ENCODE results near the gene DAPK2.
"Not testable (repeated sequence)": the region's sequence is repeated elsewhere in the genome, so short reads cannot be mapped to it uniquely, and the experiment has no call there.

The DAPK2 gene

DNA sequence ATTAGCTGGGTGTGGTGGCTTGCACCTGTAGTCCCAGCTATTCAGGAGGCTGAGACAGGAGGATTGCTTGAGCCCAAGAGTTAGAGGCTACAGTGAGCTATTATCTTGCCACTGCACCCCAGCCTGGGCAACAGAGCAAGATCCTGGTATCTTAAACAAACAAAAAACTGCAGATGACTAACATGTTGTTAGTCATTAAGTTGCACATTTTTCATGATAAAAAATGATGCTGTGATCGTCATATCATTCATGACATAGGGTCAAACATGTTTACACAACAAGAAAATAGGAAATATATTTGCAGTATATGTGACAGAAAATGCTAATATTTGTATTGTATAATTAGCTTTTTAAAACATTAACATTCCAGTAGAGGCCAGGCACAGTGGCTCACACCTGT lies 20.2 kb upstream of the DAPK2 start:
- H2BK120ac ChIP-seq (ENCODE audit: low read depth, low read length) = no peak overlapping the region
- no peak overlapping the region for H2BK15ac ChIP-seq (ENCODE audit: low read depth, poor library complexity, severe bottlenecking)
- no peak overlapping the region for H3K18ac ChIP-seq (ENCODE audit: low read depth in 1 of 2, low read length in 2 of 2)
- H3K4ac ChIP-seq (ENCODE audit: low read depth in 1 of 2, low read length in 2 of 2) = no peak overlapping the region
- no peak overlapping the region for H2BK12ac ChIP-seq (ENCODE audit: low read length in 2 of 2)
- H2AK5ac ChIP-seq (ENCODE audit: low read length, severe bottlenecking) = no peak overlapping the region
- DNase-seq = no peak
- no peak overlapping the region for H3K4me3 ChIP-seq (ENCODE audit: insufficient read depth in 1 of 2, low read depth in 1 of 2, low read length in 2 of 2)
- no CpG with 5 or more reads among the region's 1 CpG for WGBS
- H4K91ac ChIP-seq (ENCODE audit: low read length) = no peak overlapping the region
- peaks cover 3% of the 10 kb centered on the region for H3K4me1 ChIP-seq (ENCODE audit: control insufficient read depth, insufficient read depth, low read depth, low read length)
- H4K8ac ChIP-seq (ENCODE audit: low read length) = no peak overlapping the region
- H3K79me1 ChIP-seq (replicated peaks; ENCODE audit: low read length, poor library complexity, severe bottlenecking) = no peaks in the 10 kb centered on the region
- H3K36me3 ChIP-seq (ENCODE audit: control insufficient read depth in 1 of 2, insufficient read depth in 2 of 2, low read depth in 1 of 2, low read length in 2 of 2) = no peaks in the 10 kb centered on the region
- H3K23ac ChIP-seq (ENCODE audit: low read length in 2 of 2) = no peak overlapping the region
- no peak overlapping the region for H3K9ac ChIP-seq (ENCODE audit: low read length)
- H3K27ac ChIP-seq (ENCODE audit: low read length, poor library complexity, severe bottlenecking) = no peak overlapping the region
- no peak overlapping the region for H2AFZ ChIP-seq (ENCODE audit: low read depth, low read length)
- H2BK5ac ChIP-seq (ENCODE audit: low read depth, low read length, poor library complexity, severe bottlenecking) = no peak overlapping the region
- H3K9me3 ChIP-seq (ENCODE audit: control insufficient read depth, low read length) = no peaks in the 10 kb centered on the region
- H3K14ac ChIP-seq (ENCODE audit: low read length in 2 of 2) = no peak overlapping the region
- H3K27me3 ChIP-seq (ENCODE audit: control insufficient read depth in 1 of 2, insufficient read depth in 1 of 2, low read length in 2 of 2) = no peaks in the 10 kb centered on the region
- no peak overlapping the region for H3K4me2 ChIP-seq (ENCODE audit: low read length, poor library complexity, severe bottlenecking)

DNA sequence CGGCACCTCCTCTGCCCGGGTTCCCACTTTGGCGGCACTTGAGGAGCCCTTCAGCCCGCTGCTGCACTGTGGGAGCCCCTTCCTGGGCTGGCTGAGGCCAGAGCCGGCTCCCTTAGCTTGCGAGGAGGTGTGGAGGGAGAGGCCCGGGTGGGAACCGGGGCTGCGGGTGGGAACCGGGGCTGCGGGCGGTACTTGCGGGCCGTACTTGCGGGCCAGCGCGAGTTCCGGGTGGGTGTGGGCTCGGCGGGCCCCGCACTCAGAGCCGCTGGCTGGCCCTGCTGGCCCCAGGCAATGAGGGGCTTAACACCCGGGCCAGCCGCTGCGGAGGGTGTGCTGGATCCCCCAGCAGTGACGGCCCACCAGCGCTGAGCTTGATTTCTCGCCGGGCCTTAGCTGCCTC lies 14.4 kb upstream of the DAPK2 start:
- Histone ChIP-seq H3K27ac (ENCODE audit: low read length, poor library complexity, severe bottlenecking) (no peak overlapping the region), H3K4ac (ENCODE audit: low read depth in 1 of 2, low read length in 2 of 2) (no peak overlapping the region), H4K91ac (ENCODE audit: low read length) (no peak overlapping the region), H3K79me1 (replicated peaks; ENCODE audit: low read length, poor library complexity, severe bottlenecking) (no peaks in the 10 kb centered on the region), H2BK5ac (ENCODE audit: low read depth, low read length, poor library complexity, severe bottlenecking) (no peak overlapping the region), H3K9me3 (ENCODE audit: control insufficient read depth, low read length) (no peaks in the 10 kb centered on the region), H2AFZ (ENCODE audit: low read depth, low read length) (no peak overlapping the region), H2BK15ac (ENCODE audit: low read depth, poor library complexity, severe bottlenecking) (no peak overlapping the region), H3K4me1 (ENCODE audit: control insufficient read depth, insufficient read depth, low read depth, low read length) (no peaks in the 10 kb centered on the region), H3K23ac (ENCODE audit: low read length in 2 of 2) (no peak overlapping the region), H2AK5ac (ENCODE audit: low read length, severe bottlenecking) (no peak overlapping the region), H3K4me2 (ENCODE audit: low read length, poor library complexity, severe bottlenecking) (no peak overlapping the region), H3K4me3 (ENCODE audit: insufficient read depth in 1 of 2, low read depth in 1 of 2, low read length in 2 of 2) (no peak overlapping the region), H3K36me3 (ENCODE audit: control insufficient read depth in 1 of 2, insufficient read depth in 2 of 2, low read depth in 1 of 2, low read length in 2 of 2) (no peaks in the 10 kb centered on the region), H3K9ac (ENCODE audit: low read length) (no peak overlapping the region), H4K8ac (ENCODE audit: low read length) (no peak overlapping the region), H3K18ac (ENCODE audit: low read depth in 1 of 2, low read length in 2 of 2) (no peak overlapping the region), H3K27me3 (ENCODE audit: control insufficient read depth in 1 of 2, insufficient read depth in 1 of 2, low read length in 2 of 2) (no peaks in the 10 kb centered on the region), H2BK12ac (ENCODE audit: low read length in 2 of 2) (no peak overlapping the region), H2BK120ac (ENCODE audit: low read depth, low read length) (no peak overlapping the region), H3K14ac (ENCODE audit: low read length in 2 of 2) (no peak overlapping the region)
- no peak for DNase-seq
- WGBS = 94% methylated on average over 24 of the region's 29 CpGs

DNA sequence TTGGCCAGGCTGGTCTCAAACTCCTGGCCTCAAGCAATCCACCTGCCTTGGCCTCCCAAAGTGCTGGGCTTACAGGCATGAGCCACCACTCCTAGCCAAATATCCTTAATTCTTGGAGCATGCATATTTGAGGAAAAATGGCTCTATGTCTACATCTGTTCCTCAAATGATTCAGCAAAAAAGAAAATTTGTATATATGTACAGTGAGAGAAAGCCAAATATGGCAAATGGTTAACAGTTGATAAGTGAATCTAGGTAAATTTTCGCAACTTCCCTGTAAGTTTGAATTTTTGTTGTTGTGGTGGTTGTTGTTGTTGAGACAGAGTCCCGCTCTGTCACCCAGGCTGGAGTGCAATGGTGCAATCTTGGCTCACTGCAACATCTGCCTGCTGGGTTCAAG lies 12.8 kb upstream of the DAPK2 start:
- not testable (repeated sequence) for H4K8ac ChIP-seq (ENCODE audit: low read length); H2BK15ac ChIP-seq (ENCODE audit: low read depth, poor library complexity, severe bottlenecking); H3K4me1 ChIP-seq (ENCODE audit: control insufficient read depth, insufficient read depth, low read depth, low read length); H3K9me3 ChIP-seq (ENCODE audit: control insufficient read depth, low read length); H2AFZ ChIP-seq (ENCODE audit: low read depth, low read length); H3K36me3 ChIP-seq (ENCODE audit: control insufficient read depth in 1 of 2, insufficient read depth in 2 of 2, low read depth in 1 of 2, low read length in 2 of 2); H4K91ac ChIP-seq (ENCODE audit: low read length); DNase-seq; H3K4me2 ChIP-seq (ENCODE audit: low read length, poor library complexity, severe bottlenecking); H3K23ac ChIP-seq (ENCODE audit: low read length in 2 of 2); H2BK12ac ChIP-seq (ENCODE audit: low read length in 2 of 2); H3K18ac ChIP-seq (ENCODE audit: low read depth in 1 of 2, low read length in 2 of 2); H2BK120ac ChIP-seq (ENCODE audit: low read depth, low read length); H3K4ac ChIP-seq (ENCODE audit: low read depth in 1 of 2, low read length in 2 of 2); H3K9ac ChIP-seq (ENCODE audit: low read length); H2BK5ac ChIP-seq (ENCODE audit: low read depth, low read length, poor library complexity, severe bottlenecking); H3K27ac ChIP-seq (ENCODE audit: low read length, poor library complexity, severe bottlenecking); H3K27me3 ChIP-seq (ENCODE audit: control insufficient read depth in 1 of 2, insufficient read depth in 1 of 2, low read length in 2 of 2); H3K4me3 ChIP-seq (ENCODE audit: insufficient read depth in 1 of 2, low read depth in 1 of 2, low read length in 2 of 2); H3K79me1 ChIP-seq (replicated peaks; ENCODE audit: low read length, poor library complexity, severe bottlenecking); H3K14ac ChIP-seq (ENCODE audit: low read length in 2 of 2); H2AK5ac ChIP-seq (ENCODE audit: low read length, severe bottlenecking)
- WGBS = 100% methylated on average over 2 of the region's 2 CpGs

DNA sequence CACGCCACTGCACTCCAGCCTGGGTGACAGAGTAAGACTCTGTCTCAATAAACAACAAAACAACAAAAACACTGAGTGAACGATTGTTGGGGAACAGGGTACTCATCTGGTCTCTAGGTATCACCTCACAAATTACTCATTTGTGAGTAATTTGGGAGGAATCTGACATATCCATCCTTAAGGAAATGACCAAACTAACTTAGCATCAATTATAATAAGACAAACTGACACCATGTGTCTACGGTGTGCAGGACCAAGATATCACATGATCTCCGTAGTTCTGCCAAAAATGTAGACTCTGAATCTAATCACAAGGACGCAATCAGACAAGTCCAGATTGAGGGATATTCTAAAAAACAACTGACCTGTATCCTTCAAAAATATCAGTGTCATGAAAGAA lies 12.0 kb upstream of the DAPK2 start:
- Histone ChIP-seq H3K9ac (ENCODE audit: low read length) (no peak overlapping the region), H3K9me3 (ENCODE audit: control insufficient read depth, low read length) (no peaks in the 10 kb centered on the region), H4K8ac (ENCODE audit: low read length) (no peak overlapping the region), H3K79me1 (replicated peaks; ENCODE audit: low read length, poor library complexity, severe bottlenecking) (no peaks in the 10 kb centered on the region), H2BK15ac (ENCODE audit: low read depth, poor library complexity, severe bottlenecking) (no peak overlapping the region), H3K4me1 (ENCODE audit: control insufficient read depth, insufficient read depth, low read depth, low read length) (no peaks in the 10 kb centered on the region), H2BK12ac (ENCODE audit: low read length in 2 of 2) (no peak overlapping the region), H3K18ac (ENCODE audit: low read depth in 1 of 2, low read length in 2 of 2) (no peak overlapping the region), H2BK120ac (ENCODE audit: low read depth, low read length) (no peak overlapping the region), H3K4me2 (ENCODE audit: low read length, poor library complexity, severe bottlenecking) (no peak overlapping the region), H2AK5ac (ENCODE audit: low read length, severe bottlenecking) (no peak overlapping the region), H2BK5ac (ENCODE audit: low read depth, low read length, poor library complexity, severe bottlenecking) (no peak overlapping the region), H3K27ac (ENCODE audit: low read length, poor library complexity, severe bottlenecking) (no peak overlapping the region), H3K4me3 (ENCODE audit: insufficient read depth in 1 of 2, low read depth in 1 of 2, low read length in 2 of 2) (no peak overlapping the region), H3K14ac (ENCODE audit: low read length in 2 of 2) (no peak overlapping the region), H3K36me3 (ENCODE audit: control insufficient read depth in 1 of 2, insufficient read depth in 2 of 2, low read depth in 1 of 2, low read length in 2 of 2) (no peaks in the 10 kb centered on the region), H3K27me3 (ENCODE audit: control insufficient read depth in 1 of 2, insufficient read depth in 1 of 2, low read length in 2 of 2) (no peaks in the 10 kb centered on the region), H2AFZ (ENCODE audit: low read depth, low read length) (no peak overlapping the region), H3K23ac (ENCODE audit: low read length in 2 of 2) (no peak overlapping the region), H3K4ac (ENCODE audit: low read depth in 1 of 2, low read length in 2 of 2) (no peak overlapping the region), H4K91ac (ENCODE audit: low read length) (no peak overlapping the region)
- WGBS = 32% methylated on average over 3 of the region's 5 CpGs
- DNase-seq = no peak
